Parathyroid adenoma (tissue), 2 donors: ENCODE data around the gene TACC2.

Experiments
- H2AFZ ChIP-seq: fragments of 300-600 bp; sonication (generic); one replicate; pipeline ENCODE4 v1.7.0; 2017; ENCODE audit warnings: antibody characterized with exemption, mild to moderate bottlenecking
- H3K27ac ChIP-seq: fragments of 300-600 bp; sonication (generic); one replicate; pipeline ENCODE4 v1.7.0; 2017
- H3K27me3 ChIP-seq: fragments of 300-600 bp; sonication (generic); one replicate; pipeline ENCODE4 v1.7.0; 2017; ENCODE audit warnings: low read length; ENCODE audit not compliant: control insufficient read depth, insufficient read depth
- H3K36me3 ChIP-seq: fragments of 300-600 bp; sonication (generic); one replicate; pipeline ENCODE4 v1.7.0; 2017; ENCODE audit warnings: low read length; ENCODE audit not compliant: control insufficient read depth, insufficient read depth
- H3K4me1 ChIP-seq: fragments of 300-600 bp; sonication (generic); one replicate; pipeline ENCODE4 v1.7.0; 2017; ENCODE audit warnings: control low read depth
- H3K4me2 ChIP-seq: fragments of 300-600 bp; sonication (generic); one replicate; pipeline ENCODE4 v1.7.0; 2017; ENCODE audit warnings: low read length
- H3K4me3 ChIP-seq: fragments of 300-600 bp; sonication (generic); one replicate; pipeline ENCODE4 v1.7.0; 2017; ENCODE audit warnings: low read depth, low read length
- H3K79me2 ChIP-seq: fragments of 300-600 bp; sonication (generic); one replicate; pipeline ENCODE4 v1.7.0; 2017; ENCODE audit warnings: control low read depth
- H3K9ac ChIP-seq: fragments of 300-600 bp; sonication (generic); one replicate; pipeline ENCODE4 v1.7.0; 2017; ENCODE audit warnings: mild to moderate bottlenecking
- H3K9me3 ChIP-seq: fragments of 300-600 bp; sonication (generic); one replicate; pipeline ENCODE4 v1.7.0; 2017; ENCODE audit warnings: low read length; ENCODE audit not compliant: control insufficient read depth
- TF ChIP-seq, protein P1 (sequence below): fragments of 300-600 bp; sonication (generic); IDR thresholded peaks from one replicate; pipeline ENCODE4 v1.7.0; 2017; ENCODE audit warnings: antibody characterized with exemption, mild to moderate bottlenecking
- donor health status: primary hyperparathyroidism.

TACC2 gene

DNA sequence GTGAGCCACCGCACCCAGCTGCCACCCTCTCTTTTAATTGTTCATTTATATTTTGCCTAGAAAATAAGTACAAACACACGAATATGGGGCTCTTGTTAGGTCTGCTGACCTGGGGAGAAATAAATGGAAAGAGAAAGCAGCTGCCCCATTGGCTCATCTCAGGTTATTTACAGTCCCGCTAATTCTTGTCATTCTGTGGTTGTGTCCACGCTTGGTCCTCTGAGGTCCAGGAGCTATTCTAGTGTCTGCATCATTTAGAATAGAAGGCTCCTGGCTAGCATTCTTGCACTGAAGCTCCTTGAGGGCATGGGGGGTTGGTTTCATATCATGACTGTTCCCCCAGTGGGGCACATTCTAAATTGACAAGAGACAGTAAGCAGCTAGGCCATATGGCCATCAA lies 128.5 kb downstream of the TACC2 start:
- Histone ChIP-seq H3K36me3 (no peaks in the 10 kb centered on the region), H3K27ac (no peak overlapping the region), H3K4me1 (no peaks in the 10 kb centered on the region), H3K9ac (no peak overlapping the region), H3K79me2 (peaks cover 10% of the 10 kb centered on the region), H3K4me2 (no peak overlapping the region), H3K27me3 (no peaks in the 10 kb centered on the region), H3K4me3 (no peak overlapping the region), H2AFZ (no peak overlapping the region), H3K9me3 (no peaks in the 10 kb centered on the region)
- TF ChIP-seq, protein P1, sequence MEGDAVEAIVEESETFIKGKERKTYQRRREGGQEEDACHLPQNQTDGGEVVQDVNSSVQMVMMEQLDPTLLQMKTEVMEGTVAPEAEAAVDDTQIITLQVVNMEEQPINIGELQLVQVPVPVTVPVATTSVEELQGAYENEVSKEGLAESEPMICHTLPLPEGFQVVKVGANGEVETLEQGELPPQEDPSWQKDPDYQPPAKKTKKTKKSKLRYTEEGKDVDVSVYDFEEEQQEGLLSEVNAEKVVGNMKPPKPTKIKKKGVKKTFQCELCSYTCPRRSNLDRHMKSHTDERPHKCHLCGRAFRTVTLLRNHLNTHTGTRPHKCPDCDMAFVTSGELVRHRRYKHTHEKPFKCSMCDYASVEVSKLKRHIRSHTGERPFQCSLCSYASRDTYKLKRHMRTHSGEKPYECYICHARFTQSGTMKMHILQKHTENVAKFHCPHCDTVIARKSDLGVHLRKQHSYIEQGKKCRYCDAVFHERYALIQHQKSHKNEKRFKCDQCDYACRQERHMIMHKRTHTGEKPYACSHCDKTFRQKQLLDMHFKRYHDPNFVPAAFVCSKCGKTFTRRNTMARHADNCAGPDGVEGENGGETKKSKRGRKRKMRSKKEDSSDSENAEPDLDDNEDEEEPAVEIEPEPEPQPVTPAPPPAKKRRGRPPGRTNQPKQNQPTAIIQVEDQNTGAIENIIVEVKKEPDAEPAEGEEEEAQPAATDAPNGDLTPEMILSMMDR: no peak

DNA sequence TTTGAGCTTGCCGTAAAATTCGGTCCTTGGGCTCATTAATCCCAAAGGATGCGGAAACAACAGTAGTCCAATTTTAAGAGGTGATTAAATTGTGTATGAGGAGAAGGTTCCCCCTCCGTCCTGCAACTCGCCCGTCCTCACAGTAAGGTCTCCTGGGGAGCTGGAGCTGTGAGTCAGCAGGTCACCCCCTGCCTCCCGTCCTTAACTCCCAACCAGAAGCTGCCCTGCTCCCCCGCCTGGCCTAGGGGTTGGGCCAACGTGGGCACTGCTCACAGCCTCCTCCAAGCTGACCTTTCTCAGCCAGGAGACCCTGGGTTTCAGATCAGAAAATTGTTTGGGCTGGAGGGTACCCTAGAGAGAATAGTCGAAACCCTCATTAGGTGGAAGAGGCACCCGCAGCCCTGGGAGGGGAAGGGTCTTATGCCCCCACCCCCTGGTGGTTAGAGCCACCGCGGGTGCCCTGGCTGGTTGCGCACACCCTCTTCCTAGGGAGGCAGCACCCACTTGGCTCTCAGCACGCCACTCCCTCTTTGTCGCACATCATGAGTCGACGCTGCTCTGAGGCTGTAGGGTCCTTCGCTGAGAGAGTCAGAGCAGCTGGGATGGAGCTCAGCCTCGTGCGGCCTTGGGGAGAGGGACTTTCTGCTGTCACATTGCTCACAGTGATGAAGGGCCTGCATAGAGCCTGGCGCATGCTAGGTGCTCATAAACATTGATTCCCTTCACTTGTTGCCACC lies 131.2 kb downstream of the TACC2 start:
- Histone ChIP-seq H3K4me3 (no peak overlapping the region), H3K27ac (no peak overlapping the region), H3K4me2 (no peak overlapping the region), H2AFZ (no peak overlapping the region), H3K79me2 (peaks cover 8% of the 10 kb centered on the region), H3K9ac (no peak overlapping the region), H3K27me3 (no peaks in the 10 kb centered on the region), H3K36me3 (no peaks in the 10 kb centered on the region), H3K9me3 (no peaks in the 10 kb centered on the region), H3K4me1 (no peaks in the 10 kb centered on the region)
- TF ChIP-seq, protein P1: no peak

DNA sequence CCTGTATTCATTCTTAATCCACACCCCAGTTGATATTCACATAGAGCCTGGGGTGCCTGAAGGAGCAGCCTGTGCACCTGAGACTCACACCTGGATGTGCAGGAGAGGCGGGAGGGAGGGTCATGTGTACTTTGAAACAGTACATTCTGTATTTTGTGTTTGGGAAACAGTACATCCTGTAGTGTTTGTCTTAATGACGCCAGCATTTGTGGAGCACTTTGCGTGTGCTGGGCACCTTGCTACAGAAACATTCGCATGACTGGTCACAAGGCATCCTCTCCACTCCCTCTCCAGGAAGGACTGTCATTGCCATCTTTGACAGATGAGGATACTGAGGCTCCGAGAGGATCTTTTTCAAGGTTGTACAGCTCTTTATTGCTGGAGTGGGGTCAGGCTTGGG lies 132.1 kb downstream of the TACC2 start:
- TF ChIP-seq, protein P1: no peak
- Histone ChIP-seq H3K79me2 (peaks cover 8% of the 10 kb centered on the region), H3K4me3 (no peak overlapping the region), H3K4me1 (no peaks in the 10 kb centered on the region), H3K27ac (no peak overlapping the region), H3K9me3 (no peaks in the 10 kb centered on the region), H3K27me3 (no peaks in the 10 kb centered on the region), H3K4me2 (no peak overlapping the region), H2AFZ (no peak overlapping the region), H3K9ac (no peak overlapping the region), H3K36me3 (no peaks in the 10 kb centered on the region)

DNA sequence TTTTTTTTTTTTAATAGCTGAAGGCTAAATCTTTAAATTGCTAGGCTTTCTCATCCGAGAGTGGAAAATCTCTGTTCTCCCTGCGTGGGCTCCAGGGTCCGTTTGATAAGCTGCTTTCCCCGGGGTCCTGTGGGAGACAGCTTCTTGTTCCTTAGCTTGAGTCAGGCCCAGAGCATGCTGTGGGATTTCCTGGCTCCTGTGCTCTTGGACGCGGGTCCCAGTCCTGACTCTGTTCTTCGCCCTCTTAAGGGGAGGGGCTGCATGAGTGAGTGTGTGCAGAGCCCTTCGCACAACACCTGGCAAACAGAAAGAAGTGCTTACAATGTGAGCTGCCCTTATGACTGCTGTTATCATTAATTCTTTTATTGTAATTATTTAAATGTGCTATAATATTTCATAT lies 133.5 kb downstream of the TACC2 start:
- no peaks in the 10 kb centered on the region for H3K9me3 ChIP-seq
- H2AFZ ChIP-seq: no peak overlapping the region
- H3K79me2 ChIP-seq: peaks cover 8% of the 10 kb centered on the region
- H3K9ac ChIP-seq: no peak overlapping the region
- H3K27ac ChIP-seq: no peak overlapping the region
- no peak overlapping the region for H3K4me3 ChIP-seq
- no peak overlapping the region for H3K4me2 ChIP-seq
- H3K36me3 ChIP-seq: no peaks in the 10 kb centered on the region
- no peaks in the 10 kb centered on the region for H3K27me3 ChIP-seq
- TF ChIP-seq, protein P1: no peak
- H3K4me1 ChIP-seq: no peaks in the 10 kb centered on the region

DNA sequence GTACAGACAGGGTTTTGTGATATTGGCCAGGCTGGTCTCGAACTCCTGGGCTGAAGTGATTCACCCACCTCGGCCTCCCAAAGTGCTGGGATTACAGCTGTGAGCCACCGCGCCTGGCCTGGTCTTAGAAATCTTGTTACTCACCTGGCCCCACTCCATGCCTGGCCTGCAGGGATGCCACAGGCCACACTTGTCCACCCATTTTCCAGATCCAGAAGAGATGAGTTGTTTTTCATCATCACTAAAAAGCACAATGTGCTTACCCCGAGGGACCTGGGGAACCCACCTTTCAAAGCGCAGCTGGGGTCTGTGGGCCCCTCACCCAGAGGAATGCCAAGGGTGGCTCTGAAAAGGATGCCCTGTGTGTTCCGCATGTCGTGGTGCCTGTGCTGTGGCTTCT lies 134.2 kb downstream of the TACC2 start:
- H3K79me2 ChIP-seq: peaks cover 8% of the 10 kb centered on the region
- no peak overlapping the region for H3K27ac ChIP-seq
- H3K36me3 ChIP-seq: no peaks in the 10 kb centered on the region
- no peak overlapping the region for H3K4me3 ChIP-seq
- no peak overlapping the region for H2AFZ ChIP-seq
- TF ChIP-seq, protein P1: no peak
- no peaks in the 10 kb centered on the region for H3K27me3 ChIP-seq
- no peaks in the 10 kb centered on the region for H3K4me1 ChIP-seq
- no peaks in the 10 kb centered on the region for H3K9me3 ChIP-seq
- no peak overlapping the region for H3K9ac ChIP-seq
- H3K4me2 ChIP-seq: no peak overlapping the region
